Lower leg skin (tissue), 3 donors: Measurements from ENCODE around the gene BMP2.

Source experiments
- CTCF ChIP-seq, 3 donors: fragments of 450-650 bp; IDR thresholded peaks; one replicate each; pipeline ENCODE4 v1.5.1; 2016; ENCODE audit warnings: antibody characterized with exemption in 3 of 3, mild to moderate bottlenecking in 3 of 3, moderate library complexity in 2 of 3
- POLR2A ChIP-seq, 2 donors: fragments of 450-650 bp; IDR thresholded peaks; one replicate each; pipeline ENCODE4 v1.6.1; 2016 to 2017; ENCODE audit warnings: antibody characterized with exemption in 2 of 2, mild to moderate bottlenecking in 1 of 2, moderate library complexity in 1 of 2

GRCh38 chr20:6718662-6719368 lies 48.7 kb upstream of the BMP2 start:
- TF ChIP-seq CTCF (IDR thresholded peaks at IDR 0.05) (no peak), POLR2A (IDR thresholded peaks at IDR 0.05) (no peak)
